WTC11 (cell line): ENCODE measurements around the gene CMBL. TPM values are rescaled to one million over a fixed set of nuclear protein-coding genes. Genes with fewer than 3 reads are reported as not detected.

Experiments used
- ARID4B ChIP-seq: sonication (generic); formaldehyde crosslinking; IDR thresholded peaks from 2 replicates; pipeline ENCODE4 v1.8.0; 2023; ENCODE audit warnings: missing genetic modification reagents, mild to moderate bottlenecking, borderline replicate concordance
- ATF1 ChIP-seq: sonication (generic); formaldehyde crosslinking; IDR thresholded peaks from 2 replicates; pipeline ENCODE4 v1.8.1; 2023; ENCODE audit warnings: mild to moderate bottlenecking, moderate library complexity, missing genetic modification reagents
- CDX4 ChIP-seq: fragments of 250-450 bp; sonication (Bioruptor Pico); IDR thresholded peaks from 2 replicates; pipeline ENCODE4 v1.9.0; 2021; ENCODE audit warnings: moderate library complexity, mild to moderate bottlenecking, inconsistent platforms, borderline replicate concordance
- CREB1 ChIP-seq: sonication (generic); formaldehyde crosslinking; IDR thresholded peaks from 2 replicates; pipeline ENCODE4 v1.8.0; 2023; ENCODE audit warnings: mild to moderate bottlenecking, missing genetic modification reagents
- EMX1 ChIP-seq: fragments of 250-450 bp; sonication (Bioruptor Pico); IDR thresholded peaks from 2 replicates; pipeline ENCODE4 v1.8.0; 2021; ENCODE audit warnings: mild to moderate bottlenecking
- ERG ChIP-seq: fragments of 250-450 bp; sonication (Bioruptor Pico); IDR thresholded peaks from 2 replicates; pipeline ENCODE4 v1.8.0; 2021; ENCODE audit warnings: mild to moderate bottlenecking
- ETV6 ChIP-seq: sonication (generic); formaldehyde crosslinking; IDR thresholded peaks from 2 replicates; pipeline ENCODE4 v1.8.1; 2022; ENCODE audit warnings: mild to moderate bottlenecking, missing genetic modification reagents
- FOXJ3 ChIP-seq: sonication (generic); formaldehyde crosslinking; IDR thresholded peaks from 2 replicates; pipeline ENCODE4 v1.9.0; 2021; ENCODE audit warnings: missing genetic modification reagents, mild to moderate bottlenecking, borderline replicate concordance
- FOXP1 ChIP-seq: sonication (generic); formaldehyde crosslinking; IDR thresholded peaks from 2 replicates; pipeline ENCODE4 v1.8.0; 2022; ENCODE audit warnings: missing genetic modification reagents, mild to moderate bottlenecking, moderate library complexity, borderline replicate concordance
- HMGA2 ChIP-seq: fragments of 250-450 bp; sonication (Bioruptor Pico); IDR thresholded peaks from 2 replicates; pipeline ENCODE4 v1.4.0; 2021; ENCODE audit warnings: mild to moderate bottlenecking, moderate library complexity
- IRF2 ChIP-seq: sonication (generic); formaldehyde crosslinking; IDR thresholded peaks from 2 replicates; pipeline ENCODE4 v1.8.0; 2022; ENCODE audit warnings: low read depth, missing genetic modification reagents, borderline replicate concordance
- JAZF1 ChIP-seq: fragments of 250-450 bp; sonication (Bioruptor Pico); IDR thresholded peaks from 2 replicates; pipeline ENCODE4 v1.9.0; 2021; ENCODE audit warnings: moderate library complexity, mild to moderate bottlenecking, inconsistent platforms
- NFATC4 ChIP-seq: fragments of 250-450 bp; sonication (Bioruptor Pico); IDR thresholded peaks from 2 replicates; pipeline ENCODE4 v1.9.0; 2021; ENCODE audit warnings: mild to moderate bottlenecking
- USF1 ChIP-seq: sonication (generic); formaldehyde crosslinking; IDR thresholded peaks from 2 replicates; pipeline ENCODE4 v1.8.0; 2022; ENCODE audit warnings: mild to moderate bottlenecking, missing genetic modification reagents
- USF2 ChIP-seq: sonication (generic); formaldehyde crosslinking; IDR thresholded peaks from 2 replicates; pipeline ENCODE4 v1.8.1; 2023; ENCODE audit warnings: mild to moderate bottlenecking, missing genetic modification reagents, moderate library complexity
- ZNF121 ChIP-seq: sonication (generic); formaldehyde crosslinking; IDR thresholded peaks from 2 replicates; pipeline ENCODE4 v1.8.0; 2023; ENCODE audit warnings: missing genetic modification reagents
- ZNF138 ChIP-seq: sonication (generic); formaldehyde crosslinking; conservative IDR thresholded peaks from 2 replicates; pipeline ENCODE4 v1.8.1; 2022; ENCODE audit warnings: mild to moderate bottlenecking, moderate library complexity, missing genetic modification reagents
- ZNF416 ChIP-seq: fragments of 250-450 bp; sonication (Bioruptor Pico); IDR thresholded peaks from 2 replicates; pipeline ENCODE4 v1.9.0; 2021; ENCODE audit warnings: mild to moderate bottlenecking, inconsistent platforms
- ZNF423 ChIP-seq: fragments of 250-450 bp; sonication (Bioruptor Pico); IDR thresholded peaks from 2 replicates; pipeline ENCODE4 v2.1.2; 2022; ENCODE audit warnings: mild to moderate bottlenecking, moderate library complexity
- ZNF512 ChIP-seq: sonication (generic); formaldehyde crosslinking; IDR thresholded peaks from 2 replicates; pipeline ENCODE4 v1.8.1; 2022; ENCODE audit warnings: missing genetic modification reagents, borderline replicate concordance
- ZNF532 ChIP-seq: fragments of 250-450 bp; sonication (Bioruptor Pico); IDR thresholded peaks from 2 replicates; pipeline ENCODE4 v1.9.0; 2021; ENCODE audit warnings: mild to moderate bottlenecking, borderline replicate concordance
- ZSCAN18 ChIP-seq: fragments of 250-450 bp; sonication (Bioruptor Pico); IDR thresholded peaks from 2 replicates; pipeline ENCODE4 v2.1.2; 2022; ENCODE audit warnings: mild to moderate bottlenecking, moderate library complexity
- total RNA-seq: library from RNA; stranded (reverse); gene quantifications from 3 replicates; pipeline ENCODE4 v1.2.3, GENCODE V29; 2021

The CMBL gene
- total RNA-seq, 1 experiment from 2014 or later, result 34.0 TPM

- TF ChIP-seq CDX4 (CRISPR knock-in tag) (no peak), ERG (no peak), ZNF121 (no peak), NFATC4 (no peak), ZSCAN18 (CRISPR knock-in tag) (no peak), USF1 (0 out of 2 replicates have a peak, but pooled peaks have one; percentile 12), ZNF512 (CRISPR knock-in tag) (no peak), EMX1 (CRISPR knock-in tag) (no peak), ETV6 (CRISPR knock-in tag) (peak; percentile 91), USF2 (CRISPR knock-in tag) (no peak), ATF1 (CRISPR knock-in tag) (no peak), ZNF138 (CRISPR knock-in tag) (no peak), ZNF423 (CRISPR knock-in tag) (no peak), FOXP1 (CRISPR knock-in tag) (peak; percentile 32; the same call in 1 of the 2 replicates), ARID4B (peak; percentile 85; the same call in 1 of the 2 replicates), CREB1 (peak; percentile 59; the same call in 1 of the 2 replicates), ZNF416 (CRISPR knock-in tag) (no peak), ZNF532 (no peak), HMGA2 (CRISPR knock-in tag) (no peak), FOXJ3 (CRISPR knock-in tag) (no peak), JAZF1 (no peak), IRF2 (no peak)
Observed at GRCh38 chr5:10249948-10250805, 57.5 kb downstream of the CMBL start, which contains the start of gene CCT5 (continued).
